Testis (tissue), 3 donors: ENCODE measurements around the gene TINAGL1. TPM values are rescaled to one million over a fixed set of nuclear protein-coding genes. Genes with fewer than 3 reads are reported as not detected.
"Not testable (repeated sequence)": the region's sequence is repeated elsewhere in the genome, so short reads cannot be mapped to it uniquely, and the experiment has no call there.

ENCODE experiments used
- DNase-seq: peaks from one replicate; pipeline ENCODE4 v3.0.0-alpha.2; 2019
- H3K27ac ChIP-seq, 2 donors: fragments of 200-600 bp; sonication (generic); one replicate each; pipeline ENCODE4 v1.5.1; 2019
- H3K27me3 ChIP-seq: fragments of 200-600 bp; sonication (generic); one replicate; pipeline ENCODE4 v1.5.1; 2019
- H3K36me3 ChIP-seq: fragments of 200-600 bp; sonication (generic); one replicate; pipeline ENCODE4 v1.5.1; 2017; ENCODE audit warnings: low read depth; ENCODE audit errors: missing control alignments
- H3K4me1 ChIP-seq: fragments of 200-600 bp; sonication (generic); one replicate; pipeline ENCODE4 v1.5.1; 2019
- H3K4me3 ChIP-seq, 2 donors: fragments of 200-600 bp; sonication (generic); one replicate each; pipeline ENCODE4 v1.5.1; 2017 to 2019
- H3K9me3 ChIP-seq: fragments of 200-600 bp; sonication (generic); one replicate; pipeline ENCODE4 v1.5.1; 2017
- CTCF ChIP-seq, 3 experiments: fragments of 450-650 bp in 2 of 3; fragments of 200-600 bp in 1 of 3; sonication (generic) in 1 of 3; IDR thresholded peaks; one replicate each; pipeline ENCODE4 v1.5.1; 2016 to 2019; ENCODE audit warnings: antibody characterized with exemption in 3 of 3, mild to moderate bottlenecking in 2 of 3, moderate library complexity in 1 of 3
- POLR2A ChIP-seq: fragments of 450-650 bp; IDR thresholded peaks from one replicate; pipeline ENCODE4 v1.6.1; 2017; ENCODE audit warnings: antibody characterized with exemption, mild to moderate bottlenecking, moderate library complexity
- WGBS, 2 donors: methylation state at CpG; one replicate each; pipeline ENCODE4 v1.1.5; 2018; 5-methylcytosine and 5-hydroxymethylcytosine counted together
- intact Hi-C: fragments of 100-400 bp; cut with DNase I; formaldehyde crosslinking; loops from one replicate; pipeline ENCODE4 v1.15.1; 2023; ENCODE audit warnings: low total_unique reads
- polyA plus RNA-seq: library from polyadenylated mRNA; stranded (reverse); fragments of 350-450 nt; fragmentation: Illumina TruSeq; extraction: RNeasy Lipid Tissue Mini Kit (QIAGEN cat#74804); gene quantifications from one replicate; pipeline ENCODE4 v1.2.3, GENCODE V29; 2014; ENCODE audit warnings: low read depth, low replicate concordance; ENCODE audit not compliant: insufficient read depth
- total RNA-seq, 2 donors: library from RNA; depleted of rRNA; stranded (reverse); fragments of >200 nt; gene quantifications; one replicate each; pipeline ENCODE4 v1.2.3, GENCODE V29; 2016

The TINAGL1 gene
- total and polyA plus RNA-seq, 3 donors from 2014 or later, result 16.4 to 24.6 (median 23.2) TPM

GRCh38 chr1:31586376-31587327 lies 10.3 kb downstream of the TINAGL1 start:
- 51 to 73% methylated on average over 11 to 47 of the region's 47 CpGs for WGBS, 2 donors
- Histone ChIP-seq H3K4me3 (no peak overlapping the region), H3K27me3 (no peaks in the 10 kb centered on the region), H3K36me3 (no peaks in the 10 kb centered on the region), H3K9me3 (no peaks in the 10 kb centered on the region), H3K4me1 (peaks cover 47% of the 10 kb centered on the region), H3K27ac (peak overlapping the region in 1 of 2 donors; percentile 15)
- DNase-seq, result peak; percentile 13
- TF ChIP-seq POLR2A (no peak), CTCF (IDR thresholded peaks at IDR 0.05) (no peak)
- intact Hi-C loops, result no loop called here

GRCh38 chr1:31587328-31587699 lies 11.0 kb downstream of the TINAGL1 start:
- not testable (repeated sequence) for H3K27me3 ChIP-seq

GRCh38 chr1:31587720-31588423 lies 11.6 kb downstream of the TINAGL1 start:
- H3K4me3 ChIP-seq, result no peak overlapping the region
- WGBS, 2 donors, result 9 to 45% methylated on average over 6 to 14 of the region's 14 CpGs
- peak; percentile 75 for DNase-seq
- peak in 2 of 3 experiments; percentile 16 to 50 for TF ChIP-seq CTCF (IDR thresholded peaks at IDR 0.05)
- no peak for TF ChIP-seq POLR2A
- intact Hi-C loops, result no loop called here
- peaks cover 44% of the 10 kb centered on the region for H3K4me1 ChIP-seq
- peak overlapping the region; percentile 63 to 85 for H3K27ac ChIP-seq
- H3K27me3 ChIP-seq, result no peaks in the 10 kb centered on the region
- no peaks in the 10 kb centered on the region for H3K36me3 ChIP-seq
- H3K9me3 ChIP-seq, result no peaks in the 10 kb centered on the region

More at GRCh38 chr1:31587328-31587699, 11.0 kb downstream of the TINAGL1 start:
- peak overlapping the region in 1 of 2 donors; percentile 85 for H3K27ac ChIP-seq
- H3K4me3 ChIP-seq, H3K9me3 ChIP-seq, H3K36me3 ChIP-seq, intact Hi-C loops: not testable (repeated sequence)
- 73 to 86% methylated on average over 5 of the region's 5 CpGs for WGBS, 2 donors
- peak; percentile 2 for DNase-seq
- peaks cover 47% of the 10 kb centered on the region for H3K4me1 ChIP-seq

GRCh38 chr1:31588751-31589515 lies 12.6 kb downstream of the TINAGL1 start:
- intact Hi-C loops, result no loop called here
- 6 to 12% methylated on average over 32 to 62 of the region's 62 CpGs for WGBS, 2 donors
- H3K9me3 ChIP-seq, result no peaks in the 10 kb centered on the region
- H3K4me3 ChIP-seq, result peak overlapping the region; percentile 47 to 67
- H3K27ac ChIP-seq, result peak overlapping the region; percentile 63 to 85
- DNase-seq, result peak; percentile 42
- TF ChIP-seq POLR2A (no peak), CTCF (IDR thresholded peaks at IDR 0.05) (no peak)
- no peaks in the 10 kb centered on the region for H3K27me3 ChIP-seq
- H3K4me1 ChIP-seq, result peaks cover 41% of the 10 kb centered on the region
- H3K36me3 ChIP-seq, result no peaks in the 10 kb centered on the region
